ENCODE data around the gene VDAC2.

GRCh38 chr10:75228278-75228677 is 17.7 kb downstream of the VDAC2 start:
- TF ChIP-seq EZH2 (IDR thresholded peaks at IDR 0.05; ENCODE audit: insufficient read depth, poor library complexity, severe bottlenecking), result no peak
- no peak for TF ChIP-seq EZH2phosphoT487 (IDR thresholded peaks at IDR 0.05; ENCODE audit: insufficient read depth, low read depth)
